Stimulated activated CD4-positive, alpha-beta T cell treated with anti-CD3 and anti-CD28 coated beads, Interleukin-12 subunit alpha, Interleukin-12 subunit beta, amount 100 ng/mL, for 24 hours (primary cell): ENCODE measurements around the gene JAML.

ENCODE experiments used
- DNase-seq, 2 experiments: peaks; one replicate each; pipeline ENCODE4 v3.0.0-alpha.2; 2020; ENCODE audit warnings: low read depth in 2 of 2

Gene JAML

GRCh38 chr11:118168751-118169150 lies 56.1 kb downstream of the JAML start:
- no peak for DNase-seq

GRCh38 chr11:118168316-118168715 lies 56.5 kb downstream of the JAML start:
- DNase-seq, result no peak

GRCh38 chr11:118167906-118168305 lies 56.9 kb downstream of the JAML start:
- no peak for DNase-seq

- DNase-seq, result no peak
These were observed 57.6 kb downstream of the JAML start for GRCh38 chr11:118167253-118167652.

GRCh38 chr11:118166641-118167040 lies 58.2 kb downstream of the JAML start:
- no peak for DNase-seq

GRCh38 chr11:118164885-118165284 lies 59.9 kb downstream of the JAML start:
- no peak for DNase-seq

GRCh38 chr11:118163494-118163893 lies 61.3 kb downstream of the JAML start:
- no peak for DNase-seq

- no peak for DNase-seq
These were observed 62.0 kb downstream of the JAML start for GRCh38 chr11:118162846-118163245.

GRCh38 chr11:118161786-118162185 lies 63.0 kb downstream of the JAML start:
- no peak for DNase-seq

- no peak for DNase-seq
These were observed 67.5 kb downstream of the JAML start for GRCh38 chr11:118157186-118157895.

- DNase-seq, result no peak
These were observed 68.2 kb downstream of the JAML start for GRCh38 chr11:118156531-118157185.

GRCh38 chr11:118155776-118156530 lies 68.9 kb downstream of the JAML start:
- DNase-seq, result no peak

GRCh38 chr11:118154641-118155040 lies 70.2 kb downstream of the JAML start:
- DNase-seq, result no peak

GRCh38 chr11:118153976-118154375 lies 70.8 kb downstream of the JAML start:
- DNase-seq, result no peak

- DNase-seq, result no peak
These were observed 71.3 kb downstream of the JAML start for GRCh38 chr11:118153516-118153915.

- DNase-seq, result peak in 1 of 2 experiments; percentile 11
These were observed 72.0 kb downstream of the JAML start, which contains the start of gene SCN4B for GRCh38 chr11:118152552-118153471. Gene SCN4B, minus strand, starts transcription at chr11:118152823. Its CDS starts 150 bp downstream, at chr11:118152673.

- DNase-seq, result no peak
These were observed 72.7 kb downstream of the JAML start for GRCh38 chr11:118152020-118152551.

- no peak for DNase-seq
These were observed 73.4 kb downstream of the JAML start for GRCh38 chr11:118151431-118151830.

GRCh38 chr11:118149493-118149892 lies 75.3 kb downstream of the JAML start:
- no peak for DNase-seq

GRCh38 chr11:118148856-118149255 lies 76.0 kb downstream of the JAML start:
- DNase-seq, result no peak

GRCh38 chr11:118148240-118148639 lies 76.6 kb downstream of the JAML start:
- DNase-seq, result no peak
